Activated CD4-positive, alpha-beta memory T cell treated with anti-CD3 and anti-CD28 coated beads, Interleukin-2, amount 10 ng/mL, durations not matched to agents 7 days and 5 days (primary cell): Measurements from ENCODE around the gene LDAF1. TPM values are rescaled to one million over a fixed set of nuclear protein-coding genes. Genes with fewer than 3 reads are reported as not detected.
"Not testable (repeated sequence)": the region's sequence is repeated elsewhere in the genome, so short reads cannot be mapped to it uniquely, and the experiment has no call there.

Experiments used
- CTCF ChIA-PET: fragments of 350-600 bp; sonication (Branson Sonifier 250); formaldehyde crosslinking; loops from one replicate; lab custom pipeline; 2021; ENCODE audit warnings: antibody characterized with exemption, inconsistent platforms; lab: Charles Lee
- POLR2A ChIA-PET: fragments of 350-600 bp; sonication (Branson Sonifier 250); formaldehyde crosslinking; loops from one replicate; lab custom pipeline; 2021; ENCODE audit warnings: antibody characterized with exemption; lab: Charles Lee
- DNase-seq: peaks from one replicate; pipeline ENCODE4 v3.0.0-alpha.2; 2020
- H3K27ac Mint-ChIP-seq: one replicate; pipeline ENCODE4 v1.8.0; 2021; ENCODE audit warnings: mild to moderate bottlenecking, mixed read lengths
- H3K27me3 Mint-ChIP-seq: one replicate; pipeline ENCODE4 v1.8.0; 2021; ENCODE audit warnings: mixed read lengths
- H3K36me3 Mint-ChIP-seq: one replicate; pipeline ENCODE4 v1.8.0; 2021; ENCODE audit warnings: low read depth, mixed read lengths
- H3K4me1 Mint-ChIP-seq: one replicate; pipeline ENCODE4 v1.8.0; 2021; ENCODE audit warnings: mixed read lengths
- H3K4me3 Mint-ChIP-seq: one replicate; pipeline ENCODE4 v1.8.0; 2021; ENCODE audit warnings: mild to moderate bottlenecking, mixed read lengths
- H3K9me3 Mint-ChIP-seq: one replicate; pipeline ENCODE4 v1.8.0; 2021; ENCODE audit warnings: mixed read lengths
- total RNA-seq, 2 experiments: library from RNA; stranded (reverse); gene quantifications; one replicate each; pipeline ENCODE4 v1.2.3, GENCODE V29; 2021

The LDAF1 gene
- total RNA-seq, 2 experiments from 2014 or later: 15.8 to 19.2 TPM

GRCh38 chr16:21166561-21166961 lies 8.1 kb downstream of the LDAF1 start:
- peaks cover 29% of the 10 kb centered on the region for H3K36me3 Mint-ChIP-seq
- no peaks in the 10 kb centered on the region for H3K27me3 Mint-ChIP-seq
- H3K27ac Mint-ChIP-seq: no peak overlapping the region
- DNase-seq: no peak
- ChIA-PET POLR2A (no interaction called here), CTCF (no interaction called here)
- H3K4me3 Mint-ChIP-seq: no peak overlapping the region
- H3K4me1 Mint-ChIP-seq: peaks cover 4% of the 10 kb centered on the region
- H3K9me3 Mint-ChIP-seq: no peaks in the 10 kb centered on the region

GRCh38 chr16:21167360-21167759 lies 8.9 kb downstream of the LDAF1 start:
- no peaks in the 10 kb centered on the region for H3K9me3 Mint-ChIP-seq
- ChIA-PET CTCF (no interaction called here), POLR2A (no interaction called here)
- no peak for DNase-seq
- H3K4me3 Mint-ChIP-seq: no peak overlapping the region
- peaks cover 3% of the 10 kb centered on the region for H3K4me1 Mint-ChIP-seq
- peaks cover 28% of the 10 kb centered on the region for H3K36me3 Mint-ChIP-seq
- H3K27me3 Mint-ChIP-seq: no peaks in the 10 kb centered on the region
- no peak overlapping the region for H3K27ac Mint-ChIP-seq

GRCh38 chr16:21167929-21168602 lies 9.6 kb downstream of the LDAF1 start:
- no peak for DNase-seq
- no peaks in the 10 kb centered on the region for H3K27me3 Mint-ChIP-seq
- ChIA-PET POLR2A (no interaction called here), CTCF (interaction anchor here (1.2 kb wide), 1 partner anchor 9 kb away, joined by 4 read pairs; the partner anchor contains the start of gene LDAF1)
- H3K4me1 Mint-ChIP-seq: no peaks in the 10 kb centered on the region
- H3K36me3 Mint-ChIP-seq: peaks cover 27% of the 10 kb centered on the region
- H3K27ac Mint-ChIP-seq: no peak overlapping the region
- no peaks in the 10 kb centered on the region for H3K9me3 Mint-ChIP-seq
- H3K4me3 Mint-ChIP-seq: no peak overlapping the region

- POLR2A ChIA-PET: no interaction called here
- Mint-ChIP-seq H3K27me3 (no peaks in the 10 kb centered on the region), H3K9me3 (no peaks in the 10 kb centered on the region), H3K27ac (no peak overlapping the region), H3K36me3 (peaks cover 25% of the 10 kb centered on the region), H3K4me1 (no peaks in the 10 kb centered on the region), H3K4me3 (no peak overlapping the region)
- CTCF ChIA-PET: interaction anchor here (0.6 to 1.2 kb wide), 3 partner anchors 11 to 21 kb away, joined by 3 to 4 read pairs (median 4); partner anchors contain the start of gene LDAF1
- no peak for DNase-seq
Measured at GRCh38 chr16:21169249-21169981, 10.9 kb downstream of the LDAF1 start.

- H3K9me3 Mint-ChIP-seq, POLR2A ChIA-PET, H3K4me3 Mint-ChIP-seq, H3K4me1 Mint-ChIP-seq, DNase-seq, H3K27me3 Mint-ChIP-seq, H3K27ac Mint-ChIP-seq: not testable (repeated sequence)
- CTCF ChIA-PET: interaction anchor here (0.6 kb wide), 2 partner anchors 17 to 21 kb away, joined by 3 to 4 read pairs; no protein-coding TSS in a partner anchor
- H3K36me3 Mint-ChIP-seq: peaks cover 26% of the 10 kb centered on the region
Measured at GRCh38 chr16:21170116-21170515, 11.6 kb downstream of the LDAF1 start.

GRCh38 chr16:21172650-21173049 lies 14.2 kb downstream of the LDAF1 start:
- Mint-ChIP-seq H3K27me3 (no peaks in the 10 kb centered on the region), H3K9me3 (no peaks in the 10 kb centered on the region), H3K36me3 (peaks cover 33% of the 10 kb centered on the region), H3K4me1 (no peaks in the 10 kb centered on the region), H3K4me3 (no peak overlapping the region), H3K27ac (no peak overlapping the region)
- CTCF ChIA-PET: interaction anchor here (0.6 kb wide), 1 partner anchor 127 kb away, joined by 5 read pairs; no protein-coding TSS in a partner anchor
- DNase-seq: no peak
- POLR2A ChIA-PET: no interaction called here

GRCh38 chr16:21175397-21175796 lies 16.9 kb downstream of the LDAF1 start:
- CTCF ChIA-PET: no interaction called here
- Mint-ChIP-seq H3K9me3 (peaks cover 2% of the 10 kb centered on the region), H3K27me3 (no peaks in the 10 kb centered on the region), H3K4me3 (no peak overlapping the region), H3K27ac (no peak overlapping the region), H3K4me1 (no peaks in the 10 kb centered on the region), H3K36me3 (peaks cover 46% of the 10 kb centered on the region)
- POLR2A ChIA-PET: no interaction called here
- DNase-seq: no peak

- Mint-ChIP-seq H3K27me3 (no peaks in the 10 kb centered on the region), H3K4me3 (no peak overlapping the region), H3K27ac (no peak overlapping the region), H3K36me3 (peaks cover 61% of the 10 kb centered on the region), H3K4me1 (peaks cover under 1% of the 10 kb centered on the region), H3K9me3 (peaks cover 14% of the 10 kb centered on the region)
- no peak for DNase-seq
- CTCF ChIA-PET: no interaction called here
- POLR2A ChIA-PET: no interaction called here
Measured at GRCh38 chr16:21179126-21179982, 20.9 kb downstream of the LDAF1 start.

- Mint-ChIP-seq H3K4me3 (no peak overlapping the region), H3K27ac (no peak overlapping the region), H3K27me3 (no peaks in the 10 kb centered on the region), H3K9me3 (peaks cover 19% of the 10 kb centered on the region), H3K4me1 (peaks cover 6% of the 10 kb centered on the region), H3K36me3 (peaks cover 61% of the 10 kb centered on the region)
- no peak for DNase-seq
- ChIA-PET POLR2A (no interaction called here), CTCF (no interaction called here)
Measured at GRCh38 chr16:21179983-21180365, 21.5 kb downstream of the LDAF1 start.

- H3K36me3 Mint-ChIP-seq: peaks cover 47% of the 10 kb centered on the region
- H3K9me3 Mint-ChIP-seq: peaks cover 22% of the 10 kb centered on the region
- peaks cover 15% of the 10 kb centered on the region for H3K4me1 Mint-ChIP-seq
- CTCF ChIA-PET: no interaction called here
- H3K27me3 Mint-ChIP-seq: peaks cover 2% of the 10 kb centered on the region
- POLR2A ChIA-PET: no interaction called here
- no peak for DNase-seq
- H3K27ac Mint-ChIP-seq: no peak overlapping the region
- no peak overlapping the region for H3K4me3 Mint-ChIP-seq
Measured at GRCh38 chr16:21183995-21184394, 25.5 kb downstream of the LDAF1 start.

GRCh38 chr16:21184834-21185233 lies 26.4 kb downstream of the LDAF1 start:
- Mint-ChIP-seq H3K9me3 (peaks cover 22% of the 10 kb centered on the region), H3K4me1 (peaks cover 15% of the 10 kb centered on the region), H3K27ac (no peak overlapping the region), H3K36me3 (peaks cover 39% of the 10 kb centered on the region), H3K27me3 (peaks cover 2% of the 10 kb centered on the region), H3K4me3 (no peak overlapping the region)
- POLR2A ChIA-PET: no interaction called here
- CTCF ChIA-PET: no interaction called here
- no peak for DNase-seq

GRCh38 chr16:21185659-21186325 lies 27.3 kb downstream of the LDAF1 start:
- no peak overlapping the region for H3K27ac Mint-ChIP-seq
- H3K27me3 Mint-ChIP-seq: peaks cover 2% of the 10 kb centered on the region
- DNase-seq: no peak
- POLR2A ChIA-PET: no interaction called here
- peaks cover 15% of the 10 kb centered on the region for H3K4me1 Mint-ChIP-seq
- CTCF ChIA-PET: interaction anchor here (0.7 to 1.8 kb wide), 3 partner anchors 29 to 1716 kb away, joined by 3 to 6 read pairs (median 4); no protein-coding TSS in a partner anchor
- H3K4me3 Mint-ChIP-seq: no peak overlapping the region
- H3K36me3 Mint-ChIP-seq: peaks cover 34% of the 10 kb centered on the region
- peaks cover 22% of the 10 kb centered on the region for H3K9me3 Mint-ChIP-seq
